ENCODE results near the gene MYO5B.

DNA sequence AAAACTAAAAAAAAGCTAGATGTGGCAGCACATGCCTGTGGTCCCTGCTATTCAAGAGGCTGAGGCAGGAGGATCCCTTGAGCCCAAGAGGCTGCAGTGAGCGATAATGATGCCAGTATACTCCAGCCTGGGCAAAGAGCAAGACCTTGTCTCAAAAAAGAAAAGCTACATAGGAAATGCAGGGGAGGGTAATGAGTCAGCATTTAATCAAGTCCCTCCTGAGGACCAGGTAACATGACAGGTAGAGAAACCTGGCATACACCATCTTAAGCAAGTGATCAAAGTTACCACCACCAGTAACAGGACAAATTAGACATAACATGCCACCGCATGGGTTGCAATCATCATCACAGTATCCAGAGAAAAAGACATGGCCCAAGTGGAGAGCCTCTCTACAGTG lies 25.8 kb downstream of the MYO5B start:
- TF ChIP-seq, protein P1, sequence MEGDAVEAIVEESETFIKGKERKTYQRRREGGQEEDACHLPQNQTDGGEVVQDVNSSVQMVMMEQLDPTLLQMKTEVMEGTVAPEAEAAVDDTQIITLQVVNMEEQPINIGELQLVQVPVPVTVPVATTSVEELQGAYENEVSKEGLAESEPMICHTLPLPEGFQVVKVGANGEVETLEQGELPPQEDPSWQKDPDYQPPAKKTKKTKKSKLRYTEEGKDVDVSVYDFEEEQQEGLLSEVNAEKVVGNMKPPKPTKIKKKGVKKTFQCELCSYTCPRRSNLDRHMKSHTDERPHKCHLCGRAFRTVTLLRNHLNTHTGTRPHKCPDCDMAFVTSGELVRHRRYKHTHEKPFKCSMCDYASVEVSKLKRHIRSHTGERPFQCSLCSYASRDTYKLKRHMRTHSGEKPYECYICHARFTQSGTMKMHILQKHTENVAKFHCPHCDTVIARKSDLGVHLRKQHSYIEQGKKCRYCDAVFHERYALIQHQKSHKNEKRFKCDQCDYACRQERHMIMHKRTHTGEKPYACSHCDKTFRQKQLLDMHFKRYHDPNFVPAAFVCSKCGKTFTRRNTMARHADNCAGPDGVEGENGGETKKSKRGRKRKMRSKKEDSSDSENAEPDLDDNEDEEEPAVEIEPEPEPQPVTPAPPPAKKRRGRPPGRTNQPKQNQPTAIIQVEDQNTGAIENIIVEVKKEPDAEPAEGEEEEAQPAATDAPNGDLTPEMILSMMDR (IDR thresholded peaks at IDR 0.05): no peak
- TF ChIP-seq POLR2A (IDR thresholded peaks at IDR 0.05) (no peak), POLR2AphosphoS5 (IDR thresholded peaks at IDR 0.05; ENCODE audit: insufficient read depth in 1 of 2, low read depth in 1 of 2) (no peak)
